Measurements from ENCODE around the gene P2RX2.
"Not testable (repeated sequence)": the region's sequence is repeated elsewhere in the genome, so short reads cannot be mapped to it uniquely, and the experiment has no call there.

Gene P2RX2

DNA sequence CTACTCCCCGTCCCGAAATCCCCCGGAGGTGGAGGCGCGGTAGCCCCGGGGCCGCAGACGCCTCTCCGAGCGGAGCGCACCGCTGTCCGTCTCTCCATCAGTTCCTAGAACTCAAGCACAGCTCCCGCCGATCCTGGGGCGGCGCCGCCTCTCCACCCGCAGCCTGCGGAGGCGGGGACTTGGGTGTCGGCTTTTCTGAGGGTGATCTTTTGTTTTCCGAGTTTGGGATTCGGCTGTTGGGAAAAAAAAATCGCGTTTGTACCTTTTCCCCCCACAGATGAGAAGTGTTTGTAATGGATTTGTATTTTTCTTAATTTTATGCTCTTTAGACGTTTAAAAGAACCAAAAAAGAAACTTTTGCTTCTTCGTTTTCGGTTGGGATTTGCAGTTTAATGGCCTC lies 34.8 kb upstream of the P2RX2 start:
- DNase-seq: no peak

DNA sequence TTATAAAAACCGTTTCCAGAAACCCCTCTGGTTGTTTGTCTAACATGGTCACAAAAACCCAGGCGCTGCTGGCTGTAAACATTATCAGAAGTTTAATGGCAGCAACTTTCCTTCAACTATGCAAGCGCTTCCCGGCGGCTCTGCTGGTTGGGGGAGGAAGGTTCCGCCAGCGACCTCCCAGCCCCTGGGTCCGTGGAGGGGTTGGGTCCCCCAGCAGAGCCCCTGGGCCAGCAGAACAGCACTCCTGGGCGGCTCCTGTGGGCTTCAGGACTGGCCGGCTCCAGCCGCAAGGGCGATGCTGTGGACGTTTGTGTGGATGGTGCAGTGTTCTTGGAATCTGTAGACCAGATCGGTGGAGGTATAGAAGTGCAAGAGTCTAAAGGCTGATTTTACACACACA lies 34.1 kb upstream of the P2RX2 start:
- DNase-seq: no peak

DNA sequence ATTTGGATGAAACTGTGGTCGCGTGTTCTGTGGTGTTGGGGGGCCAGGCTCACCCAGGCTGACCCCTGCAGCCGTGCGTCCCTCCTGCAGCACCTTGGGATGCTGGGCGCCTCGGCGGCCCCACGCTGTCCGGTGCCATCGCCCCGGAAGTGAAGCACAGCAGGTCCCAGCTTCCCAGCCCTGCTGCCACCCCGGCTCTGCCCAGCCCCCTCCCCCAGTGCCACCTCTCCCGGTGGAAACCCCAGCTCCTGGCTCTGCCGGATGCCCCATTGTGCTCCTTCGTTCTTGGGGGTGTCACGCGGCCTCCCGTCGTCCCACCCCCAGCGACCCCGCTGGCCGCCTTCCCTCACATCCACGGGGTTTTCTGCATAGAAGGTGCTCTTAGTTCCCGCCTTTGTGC lies 33.4 kb upstream of the P2RX2 start:
- DNase-seq: no peak

DNA sequence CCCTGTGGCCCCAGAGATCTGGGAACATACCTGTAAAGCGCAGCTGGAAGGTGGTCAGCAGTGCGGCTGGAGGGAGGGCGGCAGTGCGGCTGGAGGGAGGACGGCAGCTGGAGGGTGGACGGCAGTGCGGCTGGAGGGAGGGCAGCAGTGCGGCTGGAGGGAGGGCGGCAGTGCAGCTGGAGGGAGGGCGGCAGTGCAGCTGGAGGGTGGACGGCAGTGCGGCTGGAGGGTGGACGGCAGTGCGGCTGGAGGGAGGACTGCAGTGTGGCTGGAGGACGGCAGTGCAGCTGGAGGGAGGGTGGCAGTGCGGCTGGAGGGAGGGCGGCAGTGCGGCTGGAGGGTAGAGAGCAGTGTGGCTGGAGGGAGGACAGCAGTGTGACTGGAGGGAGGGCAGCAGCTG lies 31.6 kb upstream of the P2RX2 start:
- DNase-seq: no peak

DNA sequence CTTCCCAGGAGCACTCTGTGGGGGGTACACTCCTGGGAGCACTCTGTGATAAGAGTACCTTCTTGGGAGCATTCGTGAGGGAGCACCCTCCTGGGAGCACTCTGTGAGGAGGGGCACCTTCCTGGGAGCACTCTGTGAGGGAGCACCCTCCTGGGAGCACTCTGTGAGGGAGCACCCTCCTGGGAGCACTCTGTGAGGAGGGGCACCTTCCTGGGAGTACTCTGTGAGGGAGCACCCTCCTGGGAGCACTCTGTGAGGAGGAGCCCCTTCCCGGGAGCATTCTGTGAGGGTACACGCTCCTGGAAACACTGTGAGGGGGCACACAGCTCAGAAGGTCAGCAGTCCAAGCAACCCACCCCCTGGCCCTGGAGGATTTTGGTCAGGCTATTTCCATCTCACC lies 30.8 kb upstream of the P2RX2 start:
- no peak for DNase-seq

DNA sequence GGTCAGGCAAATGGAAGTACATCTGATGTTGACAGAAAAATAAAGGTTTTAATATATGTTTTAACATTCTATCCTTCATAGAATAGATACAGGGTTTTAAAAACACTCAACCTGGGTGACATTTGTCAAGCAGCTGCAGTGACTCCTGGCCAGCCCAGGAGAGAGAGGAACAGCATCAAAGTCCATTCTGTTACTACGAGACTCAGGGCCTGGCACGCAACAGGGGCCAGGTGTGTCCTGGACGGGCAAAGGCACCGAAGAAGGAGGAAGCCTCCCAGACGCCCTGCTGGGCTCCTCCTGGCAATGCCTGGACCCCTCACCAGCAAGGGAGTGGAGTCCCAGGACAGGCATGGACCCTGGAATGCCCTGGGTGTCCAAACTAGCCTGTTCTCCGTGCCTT lies 30.3 kb upstream of the P2RX2 start:
- no peak for DNase-seq

DNA sequence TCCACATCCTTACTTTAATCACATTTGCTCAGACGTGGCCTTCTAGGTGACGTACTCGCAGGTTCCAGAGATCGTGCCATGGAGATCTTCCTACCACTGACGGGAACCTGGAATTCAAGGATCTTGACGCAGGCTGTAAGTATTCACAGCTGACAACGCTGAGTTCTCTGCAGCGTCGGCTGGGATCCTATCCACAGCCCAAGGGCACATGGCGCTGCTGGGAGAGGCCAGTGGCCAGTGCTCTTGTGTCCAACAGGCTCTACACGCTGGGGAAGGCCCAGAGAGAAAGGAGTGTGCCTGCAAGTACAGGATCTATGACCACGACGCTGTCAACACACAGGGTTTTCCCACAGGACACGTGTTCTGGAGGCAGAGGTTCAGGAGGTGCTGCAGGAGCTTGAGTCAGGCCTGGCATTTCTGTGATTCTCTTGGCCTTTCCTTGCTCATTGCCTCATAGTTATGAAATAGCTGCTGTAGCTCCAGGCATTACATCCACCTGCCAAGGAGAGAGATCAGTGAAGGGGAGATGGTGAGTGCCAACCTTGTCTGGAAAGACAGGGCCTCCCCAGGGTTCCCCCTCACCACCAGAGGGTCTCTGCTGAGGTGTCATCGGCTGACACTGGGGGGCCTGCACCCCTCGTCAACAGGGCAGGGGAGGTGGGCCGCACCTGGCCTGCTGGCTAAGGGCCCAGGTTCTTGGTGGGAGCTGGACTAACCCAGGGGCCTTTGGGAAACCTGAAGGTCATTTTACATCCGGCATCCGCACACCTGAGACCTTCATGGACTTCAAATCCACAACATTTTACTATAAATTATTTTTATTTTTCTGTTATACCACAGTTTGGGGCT lies 29.5 kb upstream of the P2RX2 start:
- no peak for DNase-seq

DNA sequence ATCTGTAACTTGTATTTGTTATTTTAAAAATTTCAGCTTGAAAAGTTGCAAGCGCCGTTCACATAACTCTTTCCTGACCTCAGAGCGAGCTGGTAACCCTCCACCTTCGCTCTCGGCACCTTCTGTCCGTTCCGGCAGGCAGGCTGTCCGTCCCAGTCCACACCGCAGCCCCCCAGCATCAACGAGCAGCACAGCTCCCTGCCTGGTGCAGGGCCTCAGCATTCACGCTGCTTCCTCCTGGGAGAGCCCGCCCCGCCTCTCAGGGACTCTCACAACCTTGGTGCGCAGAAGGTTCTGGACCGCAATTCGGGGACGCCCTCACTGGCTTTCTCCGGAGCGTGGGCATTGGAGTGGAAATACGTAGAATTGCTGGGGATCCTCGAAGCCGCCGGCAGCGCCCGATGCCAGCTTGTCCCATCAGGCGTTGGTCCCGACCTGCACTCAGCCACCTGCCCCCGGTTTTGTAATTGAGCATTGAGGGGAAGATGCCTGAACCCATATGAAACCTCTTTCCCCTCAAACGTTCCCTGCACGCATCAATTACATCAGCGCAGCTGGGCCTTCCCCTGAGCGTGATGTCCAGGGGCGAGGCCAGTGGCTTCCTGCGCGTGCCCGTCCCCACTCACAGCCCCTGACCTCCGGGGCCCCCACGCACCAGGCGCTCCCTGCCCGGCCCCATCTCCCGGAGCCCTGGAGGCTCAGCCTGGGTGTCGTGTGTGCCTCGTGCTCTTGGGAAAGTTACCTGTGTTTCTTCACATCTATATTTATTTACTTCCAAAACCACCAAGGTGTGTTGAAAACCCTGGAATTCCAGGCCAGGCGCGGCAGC lies 27.3 kb upstream of the P2RX2 start:
- no peak for DNase-seq

DNA sequence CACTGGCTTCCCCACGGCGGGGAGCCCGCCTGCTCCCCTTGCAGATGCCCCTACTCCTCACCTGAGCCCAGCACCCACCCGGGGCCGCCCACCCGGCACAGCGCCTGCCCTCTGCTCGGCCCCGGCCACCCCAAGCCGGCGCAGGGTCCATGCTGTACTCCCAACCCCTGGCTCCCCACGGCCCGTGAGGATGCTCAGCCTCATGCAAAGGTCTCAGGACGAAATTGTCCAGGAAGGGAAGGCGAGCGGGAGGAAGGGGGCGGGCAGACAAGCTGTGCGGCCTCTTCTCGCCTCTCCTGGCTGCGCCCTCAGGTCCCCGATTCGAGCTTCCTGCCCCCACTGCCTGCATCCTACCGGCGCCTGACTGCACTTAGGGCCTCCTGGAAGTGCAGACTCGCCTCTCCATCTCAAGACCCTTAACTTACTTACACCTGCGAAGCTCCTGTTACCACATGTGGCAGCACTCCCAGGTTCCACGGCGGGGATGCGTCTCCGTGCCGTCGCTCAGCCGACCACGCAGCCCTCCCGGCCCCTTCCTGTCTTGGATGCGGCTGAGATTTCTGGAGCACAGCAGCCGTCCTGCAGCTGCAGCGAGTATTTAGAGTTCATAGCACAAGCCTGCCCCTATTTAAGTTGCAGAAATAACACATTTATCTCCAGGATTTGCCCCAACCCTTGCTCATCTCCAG lies 26.1 kb upstream of the P2RX2 start:
- DNase-seq: no peak

DNA sequence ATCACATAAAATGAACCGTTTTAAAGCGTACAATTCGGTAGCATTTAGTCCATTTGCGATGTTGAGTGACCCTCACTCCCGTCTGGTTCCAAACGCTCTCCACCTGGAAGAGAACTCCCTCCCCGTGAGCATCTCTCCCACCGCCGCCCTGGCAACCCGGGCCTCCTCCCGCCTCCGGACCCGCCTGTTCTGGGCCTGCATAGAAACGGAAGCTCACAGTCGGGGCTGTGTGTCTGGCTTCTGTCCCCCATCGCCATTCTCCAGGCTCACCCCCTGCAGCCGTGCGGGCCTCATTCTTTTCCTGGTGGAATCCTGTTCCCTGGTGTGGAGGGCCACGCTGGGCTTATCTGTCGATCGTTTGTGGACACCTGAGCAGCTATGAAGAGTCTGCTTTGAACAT lies 25.5 kb upstream of the P2RX2 start:
- DNase-seq: no peak

DNA sequence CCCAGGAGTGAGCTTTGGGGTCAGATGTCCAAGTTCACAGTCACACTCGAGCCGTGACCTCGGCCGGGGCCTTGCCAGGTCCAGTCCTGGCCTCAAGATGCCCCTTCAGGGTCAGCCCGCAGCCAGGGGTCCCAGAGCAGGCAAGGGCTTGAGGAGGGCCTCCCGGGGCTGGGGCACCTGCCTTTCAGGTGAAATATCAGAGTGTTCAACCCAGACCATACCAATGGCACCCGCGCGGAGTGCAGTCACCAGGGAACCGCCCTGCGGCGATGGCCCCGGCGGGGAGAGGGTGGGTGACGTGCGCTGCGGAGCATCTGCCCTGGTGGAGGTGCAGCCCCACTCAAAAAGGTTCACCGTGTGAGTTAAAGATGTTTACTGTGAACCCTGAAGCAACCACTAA lies 25.1 kb upstream of the P2RX2 start:
- no peak for DNase-seq

DNA sequence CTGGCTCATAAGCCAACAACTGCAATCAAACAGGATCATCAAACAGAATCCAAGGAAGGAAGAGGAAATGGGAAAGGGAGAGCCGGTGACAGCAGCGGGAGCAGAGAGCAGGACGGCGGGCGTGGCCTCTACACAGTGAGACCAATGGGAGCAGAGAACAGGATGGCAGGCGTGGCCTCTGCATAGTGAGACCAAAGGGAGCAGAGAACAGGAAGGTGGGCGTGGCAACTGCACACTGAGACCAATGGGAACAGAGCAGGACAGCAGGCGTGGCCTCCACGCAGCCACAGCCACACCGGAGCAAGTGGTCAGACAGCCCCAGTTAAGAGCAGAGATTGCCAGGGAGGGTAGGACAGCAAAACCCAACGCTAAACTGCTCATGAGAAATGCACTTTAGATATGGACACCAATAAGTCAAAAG lies 24.6 kb upstream of the P2RX2 start:
- no peak for DNase-seq

DNA sequence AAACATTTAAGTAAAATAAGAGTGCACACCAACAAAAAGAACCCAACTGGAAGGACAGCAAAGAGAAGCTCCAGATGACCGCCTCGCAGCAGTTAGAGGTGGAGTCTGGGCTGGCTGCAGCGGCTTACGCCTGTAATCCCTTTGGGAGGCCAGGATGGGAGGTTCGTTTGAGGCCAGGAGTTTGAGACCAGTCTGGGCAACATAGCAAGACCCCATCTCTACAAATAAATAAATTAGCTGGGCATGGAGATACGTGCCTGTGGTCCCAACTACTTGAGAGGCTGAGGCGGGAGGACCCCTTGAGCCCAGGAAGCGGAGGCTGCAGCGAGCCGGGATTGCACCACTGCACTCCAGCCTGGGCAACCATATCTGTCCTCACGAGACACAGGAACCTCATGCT lies 23.4 kb upstream of the P2RX2 start:
- DNase-seq: no peak

DNA sequence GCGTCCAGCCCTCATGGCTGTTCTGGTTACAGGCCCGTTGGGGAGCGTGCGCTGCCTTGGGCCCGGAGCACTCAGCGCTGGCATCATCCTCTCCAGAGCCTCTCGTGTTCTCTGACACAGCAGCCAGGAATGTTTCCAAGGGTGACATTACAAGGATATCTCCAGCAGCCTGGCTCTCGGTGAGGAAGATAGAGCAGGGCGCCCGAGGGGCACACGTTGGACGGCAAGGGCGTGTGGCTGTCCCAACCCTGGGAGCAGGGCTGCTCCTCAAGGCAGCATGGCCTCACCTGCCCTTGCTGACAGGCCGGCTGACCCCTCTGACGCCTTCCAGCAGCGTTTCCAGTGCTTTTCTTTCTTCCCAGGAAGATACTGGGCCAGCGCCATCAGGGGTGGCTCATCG lies 22.6 kb upstream of the P2RX2 start:
- DNase-seq: no peak

DNA sequence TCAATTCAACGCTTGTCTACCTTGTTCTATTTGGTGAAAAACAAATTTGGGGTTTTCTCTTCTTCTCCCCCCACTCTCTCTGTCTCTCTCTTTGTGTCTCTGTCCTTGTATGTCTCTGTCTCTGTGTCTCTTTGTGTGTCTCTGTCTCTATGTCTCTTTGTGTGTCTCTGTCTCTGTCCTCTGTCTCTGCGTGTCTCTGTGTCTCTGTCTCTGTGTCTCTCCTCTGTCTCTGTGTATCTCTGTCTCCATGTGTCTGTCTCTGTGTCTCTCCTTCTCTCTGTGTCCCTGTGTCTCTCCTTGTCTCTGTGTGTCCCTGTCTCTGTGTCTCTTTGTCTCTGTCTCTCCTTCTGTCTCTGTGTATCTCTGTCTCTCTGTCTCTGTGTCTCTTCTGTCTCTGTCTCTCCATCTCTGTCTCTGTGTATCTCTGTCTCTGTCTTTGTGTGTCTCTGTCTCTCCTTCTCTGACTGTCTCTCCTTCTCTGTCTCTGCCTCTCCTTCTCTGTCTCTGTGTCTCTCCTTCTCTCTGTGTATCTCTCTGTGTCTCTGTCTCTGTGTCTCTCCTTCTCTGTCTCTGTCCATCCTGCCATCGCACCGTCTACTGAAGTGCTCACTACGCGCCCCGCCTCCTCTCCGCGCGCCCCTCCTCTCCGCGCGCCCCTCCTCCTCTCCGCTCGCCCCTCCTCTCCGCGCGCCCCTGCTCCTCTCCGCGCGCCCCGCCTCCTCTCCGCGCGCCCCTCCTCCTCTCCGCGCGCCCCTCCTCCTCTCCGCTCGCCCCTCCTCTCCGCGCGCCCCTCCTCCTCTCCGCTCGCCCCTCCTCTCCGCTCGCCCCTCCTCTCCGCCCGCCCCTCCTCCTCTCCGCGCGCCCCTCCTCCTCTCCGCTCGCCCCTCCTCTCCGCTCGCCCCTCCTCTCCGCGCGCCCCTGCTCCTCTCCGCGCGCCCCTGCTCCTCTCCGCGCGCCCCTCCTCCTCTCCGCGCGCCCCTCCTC lies 21.0 kb upstream of the P2RX2 start:
- DNase-seq: no peak

DNA sequence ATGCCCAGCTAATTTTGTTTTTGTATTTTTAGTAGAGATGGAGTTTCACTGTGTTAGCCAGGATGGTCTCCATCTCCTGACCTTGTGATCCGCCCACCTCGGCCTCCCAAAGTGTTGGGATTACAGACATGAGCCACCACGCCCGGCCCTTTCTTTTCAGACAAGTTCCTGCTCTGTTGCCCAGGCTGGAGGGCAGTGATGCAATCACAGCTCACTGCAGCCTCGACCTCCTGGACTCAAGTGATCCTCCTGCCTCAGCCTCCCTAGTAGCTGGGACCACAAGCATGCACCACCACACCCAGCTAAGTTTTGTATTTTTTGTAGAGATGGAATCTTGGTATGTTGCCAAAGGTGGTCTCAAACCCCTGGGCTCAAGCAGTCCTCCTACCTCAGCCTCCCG lies 19.1 kb upstream of the P2RX2 start:
- DNase-seq: not testable (repeated sequence)

DNA sequence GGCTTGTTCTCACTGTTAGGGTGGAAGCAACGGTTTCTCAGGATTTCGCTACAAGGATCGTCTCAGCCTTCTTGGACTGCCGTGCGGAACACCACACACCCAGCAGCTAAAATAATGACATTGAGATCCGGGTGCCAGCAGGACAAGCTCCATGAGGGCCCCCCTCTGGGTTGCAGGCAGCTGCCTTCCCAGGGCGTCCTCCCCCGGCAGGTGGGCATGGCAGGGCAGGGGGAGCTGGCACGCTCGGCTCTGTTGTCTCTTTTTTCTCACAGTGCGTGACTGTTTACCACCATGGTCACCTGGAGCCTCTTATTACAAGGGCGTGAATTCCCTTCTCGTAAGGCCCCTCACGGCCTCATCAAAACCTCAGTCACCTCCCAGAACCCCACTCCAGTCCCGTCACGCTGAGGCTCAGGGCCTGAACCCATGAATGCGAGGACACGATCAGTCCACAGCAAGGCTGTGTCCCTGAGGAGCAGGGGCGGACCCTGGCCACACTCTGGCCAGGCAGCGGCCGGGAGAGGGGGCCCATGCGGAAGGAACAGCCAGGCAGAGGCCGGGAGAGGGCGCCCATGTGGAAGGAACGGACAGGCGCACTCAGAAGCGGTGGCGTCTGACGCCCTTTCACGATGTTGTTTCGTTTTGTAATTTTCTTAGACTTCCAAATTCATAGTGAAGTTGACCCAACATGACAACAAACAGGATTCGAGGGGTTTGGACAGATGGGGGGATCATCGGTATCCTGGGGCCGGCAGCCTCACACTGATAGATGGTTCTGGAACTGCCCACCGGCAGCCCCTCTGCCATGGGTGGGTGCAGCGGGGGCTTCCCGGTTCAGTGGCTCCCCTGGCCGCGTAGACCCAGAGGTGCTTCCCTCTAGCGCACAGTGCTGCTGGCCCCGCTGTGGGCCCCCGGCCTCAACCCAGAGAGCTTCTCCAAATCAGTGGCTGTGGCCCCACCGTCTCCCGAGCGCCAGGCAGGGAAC lies 18.2 kb upstream of the P2RX2 start:
- no peak for DNase-seq

DNA sequence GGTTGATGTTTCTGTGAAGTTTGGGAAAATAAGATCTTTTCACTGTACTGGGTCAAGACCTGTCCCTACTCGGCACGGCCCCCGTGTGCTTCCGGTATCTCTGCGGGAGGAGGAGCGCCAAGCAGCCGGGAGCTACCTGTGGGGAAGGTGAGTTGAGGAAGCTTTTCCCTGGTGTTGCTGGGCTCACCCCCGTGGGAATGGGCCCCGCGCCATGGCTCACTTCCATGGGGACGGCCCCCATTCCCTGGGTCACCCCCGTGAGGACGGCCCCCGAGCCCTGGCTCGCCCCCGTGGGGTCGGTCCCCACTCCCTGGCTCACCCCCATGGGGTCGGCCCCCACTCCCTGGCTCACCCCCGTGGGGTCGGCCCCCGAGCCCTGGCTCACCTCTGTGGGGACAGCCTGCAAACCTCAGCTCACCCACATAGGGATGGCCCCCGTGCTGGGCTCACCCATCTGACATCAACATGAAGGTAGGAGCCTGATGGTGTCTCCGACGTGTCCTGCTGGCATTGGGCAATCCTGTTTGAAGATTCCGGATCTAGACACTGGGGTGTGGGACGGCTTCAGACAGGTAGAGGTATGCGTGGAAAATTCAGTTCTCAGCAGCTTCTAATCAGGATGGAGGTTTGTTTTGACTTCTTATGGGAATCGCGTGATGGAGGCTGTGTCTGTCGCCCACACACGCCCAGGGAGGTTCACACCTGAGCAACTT lies 17.2 kb upstream of the P2RX2 start:
- no peak for DNase-seq

DNA sequence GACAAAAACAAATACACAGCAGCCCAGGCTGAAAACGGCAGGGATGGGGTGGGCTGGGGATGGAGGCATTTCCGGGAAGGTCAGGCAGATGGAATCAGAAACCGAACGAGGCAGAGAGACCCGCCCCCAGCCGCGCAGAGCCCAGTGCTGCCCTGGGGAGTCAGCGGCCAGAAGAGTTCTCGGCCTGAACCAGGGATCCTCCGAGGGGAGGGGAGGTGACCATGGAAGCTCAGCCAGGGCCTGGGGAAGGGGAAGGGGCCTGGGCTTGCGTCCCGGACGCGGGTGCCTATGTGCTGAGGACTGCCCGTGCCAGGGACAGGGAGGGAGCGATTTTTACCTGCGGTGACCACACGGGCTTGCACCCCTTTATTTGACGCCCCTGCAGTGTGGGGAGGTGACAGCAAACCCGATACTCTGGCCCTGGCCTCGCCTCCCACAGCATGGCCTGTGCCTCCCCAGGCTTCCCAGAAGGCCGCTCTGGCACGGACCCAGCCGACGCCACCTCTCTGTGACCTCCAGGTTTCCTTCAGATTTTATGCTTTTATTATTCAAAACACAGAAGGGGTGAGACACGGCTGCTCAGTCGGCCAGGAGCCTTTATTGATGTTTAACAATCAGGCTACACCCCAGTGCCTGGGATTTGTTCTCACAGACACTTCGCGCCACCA lies 15.9 kb upstream of the P2RX2 start:
- DNase-seq: no peak
